ENCODE results near the gene ADGRL3. TPM values are rescaled to one million over a fixed set of nuclear protein-coding genes. Genes with fewer than 3 reads are reported as not detected.

The ADGRL3 gene
- total RNA-seq, 1 donor from 2014 or later: 31.3 TPM

GRCh38 chr4:62058571-62058970 is 858.4 kb downstream of the ADGRL3 start:
- Mint-ChIP-seq H3K27me3 (ENCODE audit: low read depth, unreplicated experiment) (no peaks in the 10 kb centered on the region), H3K9me3 (ENCODE audit: unreplicated experiment) (no peaks in the 10 kb centered on the region), H3K27ac (ENCODE audit: unreplicated experiment) (no peak overlapping the region), H3K4me3 (ENCODE audit: unreplicated experiment) (no peak overlapping the region), H3K4me1 (ENCODE audit: low read depth, unreplicated experiment) (peaks cover 14% of the 10 kb centered on the region), H3K36me3 (ENCODE audit: low read depth, unreplicated experiment) (no peaks in the 10 kb centered on the region)
- TF ChIP-seq CTCF (IDR thresholded peaks at IDR 0.05; ENCODE audit: insufficient read depth, low read depth, low read length) (no peak), EZH2 (IDR thresholded peaks at IDR 0.05; ENCODE audit: insufficient read depth, low read length) (no peak)
- no peak overlapping the region for H3K4me2 ChIP-seq (ENCODE audit: low read length)
- no peak overlapping the region for H3K27ac ChIP-seq (ENCODE audit: low read depth, low read length)
- no peak overlapping the region for H3K9ac ChIP-seq (ENCODE audit: low read length)
- no peaks in the 10 kb centered on the region for H3K79me2 ChIP-seq (ENCODE audit: insufficient read depth, low read length)
- DNase-seq (ENCODE audit: low read depth) (no peak), FAIRE-seq (no peak)
- H3K4me1 ChIP-seq (ENCODE audit: insufficient read depth, low read length): no peaks in the 10 kb centered on the region
- no peaks in the 10 kb centered on the region for H3K27me3 ChIP-seq (ENCODE audit: insufficient read depth, low read length)
- H3K4me3 ChIP-seq (ENCODE audit: insufficient read depth, low read depth, low read length): no peak overlapping the region
- H4K20me1 ChIP-seq (ENCODE audit: insufficient read depth, low read length): no peaks in the 10 kb centered on the region
- no peak overlapping the region for H2AFZ ChIP-seq (ENCODE audit: low read depth, low read length)
- no peaks in the 10 kb centered on the region for H3K9me3 ChIP-seq (ENCODE audit: insufficient read depth, low read depth, low read length)
- no peaks in the 10 kb centered on the region for H3K36me3 ChIP-seq (ENCODE audit: insufficient read depth, low read length)

- Histone ChIP-seq H3K27me3 (ENCODE audit: insufficient read depth, low read length) (no peaks in the 10 kb centered on the region), H3K79me2 (ENCODE audit: insufficient read depth, low read length) (no peaks in the 10 kb centered on the region), H3K4me1 (ENCODE audit: insufficient read depth, low read length) (no peaks in the 10 kb centered on the region), H3K36me3 (ENCODE audit: insufficient read depth, low read length) (no peaks in the 10 kb centered on the region), H3K4me2 (ENCODE audit: low read length) (no peak overlapping the region), H3K27ac (ENCODE audit: low read depth, low read length) (no peak overlapping the region), H2AFZ (ENCODE audit: low read depth, low read length) (no peak overlapping the region), H3K4me3 (ENCODE audit: insufficient read depth, low read depth, low read length) (no peak overlapping the region), H4K20me1 (ENCODE audit: insufficient read depth, low read length) (no peaks in the 10 kb centered on the region), H3K9me3 (ENCODE audit: insufficient read depth, low read depth, low read length) (no peaks in the 10 kb centered on the region), H3K9ac (ENCODE audit: low read length) (no peak overlapping the region)
- H3K9me3 Mint-ChIP-seq (ENCODE audit: unreplicated experiment): no peaks in the 10 kb centered on the region
- H3K4me1 Mint-ChIP-seq (ENCODE audit: low read depth, unreplicated experiment): no peaks in the 10 kb centered on the region
- TF ChIP-seq CTCF (IDR thresholded peaks at IDR 0.05; ENCODE audit: insufficient read depth, low read depth, low read length) (no peak), EZH2 (IDR thresholded peaks at IDR 0.05; ENCODE audit: insufficient read depth, low read length) (no peak)
- H3K4me3 Mint-ChIP-seq (ENCODE audit: unreplicated experiment): no peak overlapping the region
- H3K36me3 Mint-ChIP-seq (ENCODE audit: low read depth, unreplicated experiment): peaks cover 4% of the 10 kb centered on the region
- H3K27ac Mint-ChIP-seq (ENCODE audit: unreplicated experiment): no peak overlapping the region
- DNase-seq (ENCODE audit: low read depth) (no peak), FAIRE-seq (no peak)
- H3K27me3 Mint-ChIP-seq (ENCODE audit: low read depth, unreplicated experiment): no peaks in the 10 kb centered on the region
Observed at GRCh38 chr4:62070291-62070852, 870.2 kb downstream of the ADGRL3 start.

- Mint-ChIP-seq H3K36me3 (ENCODE audit: low read depth, unreplicated experiment) (peaks cover 4% of the 10 kb centered on the region), H3K9me3 (ENCODE audit: unreplicated experiment) (no peaks in the 10 kb centered on the region), H3K4me3 (ENCODE audit: unreplicated experiment) (no peak overlapping the region), H3K4me1 (ENCODE audit: low read depth, unreplicated experiment) (no peaks in the 10 kb centered on the region), H3K27ac (ENCODE audit: unreplicated experiment) (no peak overlapping the region), H3K27me3 (ENCODE audit: low read depth, unreplicated experiment) (no peaks in the 10 kb centered on the region)
- Histone ChIP-seq H3K4me1 (ENCODE audit: insufficient read depth, low read length) (no peaks in the 10 kb centered on the region), H4K20me1 (ENCODE audit: insufficient read depth, low read length) (no peaks in the 10 kb centered on the region), H3K9ac (ENCODE audit: low read length) (no peak overlapping the region), H3K36me3 (ENCODE audit: insufficient read depth, low read length) (no peaks in the 10 kb centered on the region), H3K27ac (ENCODE audit: low read depth, low read length) (no peak overlapping the region), H3K79me2 (ENCODE audit: insufficient read depth, low read length) (no peaks in the 10 kb centered on the region), H3K4me2 (ENCODE audit: low read length) (no peak overlapping the region), H3K4me3 (ENCODE audit: insufficient read depth, low read depth, low read length) (no peak overlapping the region), H2AFZ (ENCODE audit: low read depth, low read length) (no peak overlapping the region), H3K9me3 (ENCODE audit: insufficient read depth, low read depth, low read length) (no peaks in the 10 kb centered on the region), H3K27me3 (ENCODE audit: insufficient read depth, low read length) (no peaks in the 10 kb centered on the region)
- TF ChIP-seq EZH2 (IDR thresholded peaks at IDR 0.05; ENCODE audit: insufficient read depth, low read length): no peak
- no peak for TF ChIP-seq CTCF (IDR thresholded peaks at IDR 0.05; ENCODE audit: insufficient read depth, low read depth, low read length)
- DNase-seq (ENCODE audit: low read depth) (no peak), FAIRE-seq (no peak)
Observed at GRCh38 chr4:62075089-62075488, 875.0 kb downstream of the ADGRL3 start.
